K562 (cell line): ENCODE results near the gene SLC30A9. TPM values are rescaled to one million over a fixed set of nuclear protein-coding genes. Genes with fewer than 3 reads are reported as not detected.
A peak's percentile ranks its signal among the peaks of the same experiment; 100 is the strongest.

Experiments used
- CBFB ChIP-seq: sonication (generic); formaldehyde crosslinking; IDR thresholded peaks from 2 replicates; pipeline ENCODE4 v1.4.0; 2020; ENCODE audit warnings: mild to moderate bottlenecking, missing genetic modification reagents
- CBX1 ChIP-seq: sonication (generic); IDR thresholded peaks from 2 replicates; pipeline ENCODE4 v1.6.1; 2016; ENCODE audit warnings: antibody characterized with exemption, low read depth, mild to moderate bottlenecking
- HMGN3 ChIP-seq: IDR thresholded peaks from 2 replicates; pipeline ENCODE4 v1.6.1; 2011; ENCODE audit warnings: borderline replicate concordance, low read depth, mild to moderate bottlenecking, mixed read lengths, low read length; ENCODE audit not compliant: insufficient read length; ENCODE audit errors: extremely low read depth
- LCOR ChIP-seq: sonication (generic); formaldehyde crosslinking; IDR thresholded peaks from 2 replicates; pipeline ENCODE4 v1.8.0; 2022; ENCODE audit warnings: mild to moderate bottlenecking, missing genetic modification reagents
- PCBP1 ChIP-seq: fragments of 200-400 bp; formaldehyde crosslinking; IDR thresholded peaks from 2 replicates; pipeline ENCODE4 v1.6.1; 2018; ENCODE audit warnings: mild to moderate bottlenecking, low read depth, low read length; ENCODE audit not compliant: poor library complexity, severe bottlenecking
- PHTF2 ChIP-seq: fragments of 250-450 bp; sonication (Bioruptor Pico); IDR thresholded peaks from 2 replicates; pipeline ENCODE4 v1.5.0; 2021; ENCODE audit warnings: mild to moderate bottlenecking
- POU5F1 ChIP-seq: fragments of 150-350 bp; IDR thresholded peaks from 2 replicates; pipeline ENCODE4 v1.6.1; 2014; ENCODE audit warnings: borderline replicate concordance, low read length, low read depth, mild to moderate bottlenecking; ENCODE audit not compliant: partially characterized antibody
- U2AF2 ChIP-seq: fragments of 200-400 bp; formaldehyde crosslinking; optimal IDR thresholded peaks from 2 replicates; pipeline ENCODE3; 2017; ENCODE audit warnings: low read depth, mild to moderate bottlenecking, low read length
- ZFP1 ChIP-seq: fragments of 450-650 bp; formaldehyde crosslinking; IDR thresholded peaks from 2 replicates; pipeline ENCODE4 v1.4.0; 2020; ENCODE audit warnings: mild to moderate bottlenecking, mixed read lengths
- ZNF253 ChIP-seq: fragments of 250-450 bp; sonication (Bioruptor Pico); conservative IDR thresholded peaks from 2 replicates; pipeline ENCODE4 v1.6.1; 2021; ENCODE audit warnings: mild to moderate bottlenecking
- ZNF354B ChIP-seq: fragments of 250-450 bp; sonication (Bioruptor Pico); IDR thresholded peaks from 2 replicates; pipeline ENCODE4 v1.4.0; 2020
- ZNF551 ChIP-seq: fragments of 250-450 bp; sonication (Bioruptor Pico); IDR thresholded peaks from 2 replicates; pipeline ENCODE4 v1.5.0; 2021; ENCODE audit warnings: mild to moderate bottlenecking, moderate library complexity
- ZNF75A ChIP-seq: fragments of 450-650 bp; formaldehyde crosslinking; IDR thresholded peaks from 2 replicates; pipeline ENCODE4 v1.4.0; 2020; ENCODE audit warnings: mild to moderate bottlenecking
- polyA plus RNA-seq, 8 experiments: library from polyadenylated mRNA; depleted of rRNA in 4 of 8; stranded (reverse) in 5 of 8; unstranded in 3 of 8; fragments of >200 nt; fragmentation: Nextera tagmentation in 2 of 8; fragmentation: Illumina TruSeq in 1 of 8; extraction: Ambion mirVana in 2 of 8; extraction: Trizol in 1 of 8; gene quantifications; 2 replicates each; pipeline versions ENCODE4 v1.2.1 to v1.2.3, GENCODE V29; 2011 to 2014; ENCODE audit warnings: inconsistent platforms in 1 of 8, missing spikeins in 1 of 8
- total RNA-seq, 7 experiments: library from RNA; depleted of rRNA in 6 of 7; stranded (reverse); fragments of >200 nt in 6 of 7; fragmentation: Illumina TruSeq in 2 of 7; extraction: Trizol in 2 of 7; gene quantifications; 2 replicates each; pipeline versions ENCODE4 v1.2.1 to v1.2.3, GENCODE V29; 2011 to 2021; ENCODE audit warnings: low replicate concordance in 1 of 7
- TF ChIP-seq, protein P1 (sequence below): fragments of 250-450 bp; sonication (Bioruptor Pico); IDR thresholded peaks from 2 replicates; pipeline ENCODE4 v1.4.0; 2020
- TF ChIP-seq, protein P2 (sequence below): sonication (generic); formaldehyde crosslinking; IDR thresholded peaks from 2 replicates; pipeline ENCODE4 v1.8.1; 2022; ENCODE audit warnings: missing genetic modification reagents
- TF ChIP-seq, protein P3 (sequence below): fragments of 450-650 bp; IDR thresholded peaks from 2 replicates; pipeline ENCODE4 v1.6.1; 2017; ENCODE audit warnings: mild to moderate bottlenecking, moderate library complexity

The SLC30A9 gene
- total and polyA plus RNA-seq, 9 of the 15 experiments (the other 6 are each of a cell fraction or from before 2014, with no cell fraction given): 14.7 to 73.5 (median 51.6) TPM

DNA sequence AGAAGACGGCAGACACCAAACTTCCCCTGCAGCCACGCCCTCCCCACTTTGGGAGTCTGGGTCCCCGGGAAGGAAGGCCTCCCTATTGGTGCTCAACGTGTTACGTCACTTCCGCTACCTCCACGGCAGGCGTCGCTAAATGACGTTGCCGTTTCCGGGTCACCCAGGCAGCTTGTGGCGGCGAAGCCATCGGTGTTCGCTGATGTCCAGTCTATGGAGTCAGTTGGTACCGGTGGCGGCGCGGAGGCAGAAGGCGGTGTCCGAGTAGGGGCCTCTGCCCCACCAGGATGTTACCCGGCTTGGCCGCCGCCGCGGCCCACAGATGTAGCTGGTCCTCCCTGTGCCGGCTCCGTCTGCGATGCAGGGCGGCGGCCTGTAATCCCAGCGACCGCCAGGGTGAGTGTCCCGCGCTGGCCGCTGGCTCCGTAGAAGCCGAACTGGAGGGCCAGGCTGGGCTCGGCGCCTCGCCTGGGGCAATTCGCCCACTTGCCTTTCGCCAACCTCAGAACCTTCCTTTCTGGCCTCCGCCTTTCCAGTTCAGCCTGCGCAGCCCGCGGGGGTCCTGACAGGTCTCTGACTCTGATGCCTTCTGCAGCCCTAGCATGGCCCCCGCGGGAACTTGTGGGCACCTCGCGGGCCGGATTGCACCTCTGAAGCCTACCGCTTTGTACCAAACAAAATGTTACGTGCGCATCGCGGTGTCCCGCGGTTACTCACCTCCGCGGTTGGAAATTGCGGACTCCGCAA, at the start of gene SLC30A9 (continued):
- peak; percentile 41 for TF ChIP-seq HMGN3
- TF ChIP-seq ZNF551 (CRISPR knock-in tag): no peak
- TF ChIP-seq PHTF2: no peak
- peak; percentile 15 for TF ChIP-seq POU5F1
- TF ChIP-seq, protein P1, sequence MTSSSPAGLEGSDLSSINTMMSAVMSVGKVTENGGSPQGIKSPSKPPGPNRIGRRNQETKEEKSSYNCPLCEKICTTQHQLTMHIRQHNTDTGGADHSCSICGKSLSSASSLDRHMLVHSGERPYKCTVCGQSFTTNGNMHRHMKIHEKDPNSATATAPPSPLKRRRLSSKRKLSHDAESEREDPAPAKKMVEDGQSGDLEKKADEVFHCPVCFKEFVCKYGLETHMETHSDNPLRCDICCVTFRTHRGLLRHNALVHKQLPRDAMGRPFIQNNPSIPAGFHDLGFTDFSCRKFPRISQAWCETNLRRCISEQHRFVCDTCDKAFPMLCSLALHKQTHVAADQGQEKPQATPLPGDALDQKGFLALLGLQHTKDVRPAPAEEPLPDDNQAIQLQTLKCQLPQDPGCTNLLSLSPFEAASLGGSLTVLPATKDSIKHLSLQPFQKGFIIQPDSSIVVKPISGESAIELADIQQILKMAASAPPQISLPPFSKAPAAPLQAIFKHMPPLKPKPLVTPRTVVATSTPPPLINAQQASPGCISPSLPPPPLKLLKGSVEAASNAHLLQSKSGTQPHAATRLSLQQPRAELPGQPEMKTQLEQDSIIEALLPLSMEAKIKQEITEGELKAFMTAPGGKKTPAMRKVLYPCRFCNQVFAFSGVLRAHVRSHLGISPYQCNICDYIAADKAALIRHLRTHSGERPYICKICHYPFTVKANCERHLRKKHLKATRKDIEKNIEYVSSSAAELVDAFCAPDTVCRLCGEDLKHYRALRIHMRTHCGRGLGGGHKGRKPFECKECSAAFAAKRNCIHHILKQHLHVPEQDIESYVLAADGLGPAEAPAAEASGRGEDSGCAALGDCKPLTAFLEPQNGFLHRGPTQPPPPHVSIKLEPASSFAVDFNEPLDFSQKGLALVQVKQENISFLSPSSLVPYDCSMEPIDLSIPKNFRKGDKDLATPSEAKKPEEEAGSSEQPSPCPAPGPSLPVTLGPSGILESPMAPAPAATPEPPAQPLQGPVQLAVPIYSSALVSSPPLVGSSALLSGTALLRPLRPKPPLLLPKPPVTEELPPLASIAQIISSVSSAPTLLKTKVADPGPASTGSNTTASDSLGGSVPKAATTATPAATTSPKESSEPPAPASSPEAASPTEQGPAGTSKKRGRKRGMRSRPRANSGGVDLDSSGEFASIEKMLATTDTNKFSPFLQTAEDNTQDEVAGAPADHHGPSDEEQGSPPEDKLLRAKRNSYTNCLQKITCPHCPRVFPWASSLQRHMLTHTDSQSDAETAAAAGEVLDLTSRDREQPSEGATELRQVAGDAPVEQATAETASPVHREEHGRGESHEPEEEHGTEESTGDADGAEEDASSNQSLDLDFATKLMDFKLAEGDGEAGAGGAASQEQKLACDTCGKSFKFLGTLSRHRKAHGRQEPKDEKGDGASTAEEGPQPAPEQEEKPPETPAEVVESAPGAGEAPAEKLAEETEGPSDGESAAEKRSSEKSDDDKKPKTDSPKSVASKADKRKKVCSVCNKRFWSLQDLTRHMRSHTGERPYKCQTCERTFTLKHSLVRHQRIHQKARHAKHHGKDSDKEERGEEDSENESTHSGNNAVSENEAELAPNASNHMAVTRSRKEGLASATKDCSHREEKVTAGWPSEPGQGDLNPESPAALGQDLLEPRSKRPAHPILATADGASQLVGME (CRISPR knock-in tag): peak; percentile 54; the same call in 1 of the 2 replicates
- TF ChIP-seq ZFP1 (CRISPR knock-in tag): no peak
- TF ChIP-seq, protein P2, sequence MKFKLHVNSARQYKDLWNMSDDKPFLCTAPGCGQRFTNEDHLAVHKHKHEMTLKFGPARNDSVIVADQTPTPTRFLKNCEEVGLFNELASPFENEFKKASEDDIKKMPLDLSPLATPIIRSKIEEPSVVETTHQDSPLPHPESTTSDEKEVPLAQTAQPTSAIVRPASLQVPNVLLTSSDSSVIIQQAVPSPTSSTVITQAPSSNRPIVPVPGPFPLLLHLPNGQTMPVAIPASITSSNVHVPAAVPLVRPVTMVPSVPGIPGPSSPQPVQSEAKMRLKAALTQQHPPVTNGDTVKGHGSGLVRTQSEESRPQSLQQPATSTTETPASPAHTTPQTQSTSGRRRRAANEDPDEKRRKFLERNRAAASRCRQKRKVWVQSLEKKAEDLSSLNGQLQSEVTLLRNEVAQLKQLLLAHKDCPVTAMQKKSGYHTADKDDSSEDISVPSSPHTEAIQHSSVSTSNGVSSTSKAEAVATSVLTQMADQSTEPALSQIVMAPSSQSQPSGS (CRISPR knock-in tag): no peak
- TF ChIP-seq LCOR (CRISPR knock-in tag): peak; percentile 52; the same call in 1 of the 2 replicates
- TF ChIP-seq ZNF75A (CRISPR knock-in tag): no peak
- TF ChIP-seq ZNF253: no peak
- TF ChIP-seq CBFB (CRISPR knock-in tag): no peak
- no peak for TF ChIP-seq CBX1
- TF ChIP-seq, protein P3, sequence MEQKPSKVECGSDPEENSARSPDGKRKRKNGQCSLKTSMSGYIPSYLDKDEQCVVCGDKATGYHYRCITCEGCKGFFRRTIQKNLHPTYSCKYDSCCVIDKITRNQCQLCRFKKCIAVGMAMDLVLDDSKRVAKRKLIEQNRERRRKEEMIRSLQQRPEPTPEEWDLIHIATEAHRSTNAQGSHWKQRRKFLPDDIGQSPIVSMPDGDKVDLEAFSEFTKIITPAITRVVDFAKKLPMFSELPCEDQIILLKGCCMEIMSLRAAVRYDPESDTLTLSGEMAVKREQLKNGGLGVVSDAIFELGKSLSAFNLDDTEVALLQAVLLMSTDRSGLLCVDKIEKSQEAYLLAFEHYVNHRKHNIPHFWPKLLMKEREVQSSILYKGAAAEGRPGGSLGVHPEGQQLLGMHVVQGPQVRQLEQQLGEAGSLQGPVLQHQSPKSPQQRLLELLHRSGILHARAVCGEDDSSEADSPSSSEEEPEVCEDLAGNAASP: no peak
- no peak for TF ChIP-seq PCBP1
- no peak for TF ChIP-seq ZNF354B (CRISPR knock-in tag)
- TF ChIP-seq U2AF2: no peak
